Measurements from ENCODE around the gene ZNF609.

GRCh38 chr15:64650552-64650951, 190.2 kb downstream of the ZNF609 start:
- TF ChIP-seq CTCF (IDR thresholded peaks at IDR 0.05) (no peak), POLR2A (IDR thresholded peaks at IDR 0.05; ENCODE audit: low read depth) (no peak), EP300 (IDR thresholded peaks at IDR 0.05) (no peak)
